Peyer's patch (tissue), 4 donors: ENCODE measurements around the gene EMILIN3.

ENCODE experiments used
- POLR2A ChIP-seq, 2 donors: fragments of 450-650 bp; IDR thresholded peaks; one replicate each; pipeline ENCODE4 v1.5.1; 2017; ENCODE audit warnings: antibody characterized with exemption in 2 of 2, mild to moderate bottlenecking in 2 of 2, moderate library complexity in 2 of 2
- TF ChIP-seq, protein P1 (sequence below), 6 experiments: fragments of 450-650 bp in 4 of 6; fragments of 200-600 bp in 2 of 6; sonication (generic) in 1 of 6; IDR thresholded peaks; one replicate each; pipeline ENCODE4 v1.5.1; 2017 to 2019; ENCODE audit warnings: antibody characterized with exemption in 6 of 6, mild to moderate bottlenecking in 3 of 6, moderate library complexity in 1 of 6

DNA sequence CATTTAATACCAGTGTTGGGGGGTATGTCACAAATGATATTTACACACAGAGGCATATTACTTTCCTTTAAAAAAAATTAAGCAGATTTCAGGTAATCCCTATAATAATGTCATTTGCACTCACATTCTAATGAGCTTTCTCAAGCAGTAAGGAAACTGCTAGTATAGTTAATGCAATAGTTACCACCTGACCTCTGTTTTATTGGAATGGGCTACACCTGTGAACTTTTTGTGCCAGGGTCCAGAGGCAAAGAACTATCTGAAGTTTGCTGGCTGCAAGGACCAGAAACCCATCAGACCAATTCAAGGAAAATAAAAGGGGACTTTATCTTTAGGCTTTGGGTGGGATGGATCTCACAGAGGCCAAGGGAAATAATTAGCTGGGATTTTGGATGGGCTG, 46.2 kb downstream of the EMILIN3 start:
- TF ChIP-seq, protein P1, sequence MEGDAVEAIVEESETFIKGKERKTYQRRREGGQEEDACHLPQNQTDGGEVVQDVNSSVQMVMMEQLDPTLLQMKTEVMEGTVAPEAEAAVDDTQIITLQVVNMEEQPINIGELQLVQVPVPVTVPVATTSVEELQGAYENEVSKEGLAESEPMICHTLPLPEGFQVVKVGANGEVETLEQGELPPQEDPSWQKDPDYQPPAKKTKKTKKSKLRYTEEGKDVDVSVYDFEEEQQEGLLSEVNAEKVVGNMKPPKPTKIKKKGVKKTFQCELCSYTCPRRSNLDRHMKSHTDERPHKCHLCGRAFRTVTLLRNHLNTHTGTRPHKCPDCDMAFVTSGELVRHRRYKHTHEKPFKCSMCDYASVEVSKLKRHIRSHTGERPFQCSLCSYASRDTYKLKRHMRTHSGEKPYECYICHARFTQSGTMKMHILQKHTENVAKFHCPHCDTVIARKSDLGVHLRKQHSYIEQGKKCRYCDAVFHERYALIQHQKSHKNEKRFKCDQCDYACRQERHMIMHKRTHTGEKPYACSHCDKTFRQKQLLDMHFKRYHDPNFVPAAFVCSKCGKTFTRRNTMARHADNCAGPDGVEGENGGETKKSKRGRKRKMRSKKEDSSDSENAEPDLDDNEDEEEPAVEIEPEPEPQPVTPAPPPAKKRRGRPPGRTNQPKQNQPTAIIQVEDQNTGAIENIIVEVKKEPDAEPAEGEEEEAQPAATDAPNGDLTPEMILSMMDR (IDR thresholded peaks at IDR 0.05) = no peak
- no peak for TF ChIP-seq POLR2A (IDR thresholded peaks at IDR 0.05)
